ENCODE data around the gene PITPNB. TPM values are rescaled to one million over a fixed set of nuclear protein-coding genes. Genes with fewer than 3 reads are reported as not detected.

PITPNB gene
- total RNA-seq, 4 donors from 2014 or later = 12.1 to 18.7 (median 16.1) TPM

DNA sequence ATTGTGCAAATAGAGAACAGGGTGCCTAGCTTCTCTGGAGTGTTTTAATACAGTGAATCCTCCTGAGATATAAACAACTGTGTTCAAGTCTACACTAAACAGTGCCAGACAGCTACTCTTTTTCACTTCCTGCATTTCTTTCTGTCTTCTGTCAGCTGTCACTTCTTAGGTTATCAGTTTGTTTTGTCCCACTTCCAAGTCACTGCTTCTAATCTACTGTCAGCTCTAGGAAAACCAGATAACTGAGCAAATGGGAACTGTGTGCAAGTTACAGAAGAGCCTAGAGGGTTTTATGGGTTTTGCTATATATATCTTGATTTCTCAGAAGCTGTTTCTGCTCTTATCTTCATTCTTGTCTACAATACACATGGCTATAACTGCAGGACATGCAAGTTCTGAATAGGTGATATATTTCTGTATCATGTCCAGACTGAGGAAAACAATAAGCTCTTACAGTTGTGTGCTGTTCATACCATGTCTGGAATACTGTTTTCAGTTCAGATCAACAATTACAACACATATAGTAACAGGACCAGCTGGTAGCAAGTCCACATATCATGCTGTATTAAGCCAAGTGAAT, 5.8 kb downstream of the PITPNB start:
- no peak for TF ChIP-seq POLR2A (IDR thresholded peaks at IDR 0.05)
- TF ChIP-seq, protein P1, sequence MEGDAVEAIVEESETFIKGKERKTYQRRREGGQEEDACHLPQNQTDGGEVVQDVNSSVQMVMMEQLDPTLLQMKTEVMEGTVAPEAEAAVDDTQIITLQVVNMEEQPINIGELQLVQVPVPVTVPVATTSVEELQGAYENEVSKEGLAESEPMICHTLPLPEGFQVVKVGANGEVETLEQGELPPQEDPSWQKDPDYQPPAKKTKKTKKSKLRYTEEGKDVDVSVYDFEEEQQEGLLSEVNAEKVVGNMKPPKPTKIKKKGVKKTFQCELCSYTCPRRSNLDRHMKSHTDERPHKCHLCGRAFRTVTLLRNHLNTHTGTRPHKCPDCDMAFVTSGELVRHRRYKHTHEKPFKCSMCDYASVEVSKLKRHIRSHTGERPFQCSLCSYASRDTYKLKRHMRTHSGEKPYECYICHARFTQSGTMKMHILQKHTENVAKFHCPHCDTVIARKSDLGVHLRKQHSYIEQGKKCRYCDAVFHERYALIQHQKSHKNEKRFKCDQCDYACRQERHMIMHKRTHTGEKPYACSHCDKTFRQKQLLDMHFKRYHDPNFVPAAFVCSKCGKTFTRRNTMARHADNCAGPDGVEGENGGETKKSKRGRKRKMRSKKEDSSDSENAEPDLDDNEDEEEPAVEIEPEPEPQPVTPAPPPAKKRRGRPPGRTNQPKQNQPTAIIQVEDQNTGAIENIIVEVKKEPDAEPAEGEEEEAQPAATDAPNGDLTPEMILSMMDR (IDR thresholded peaks at IDR 0.05 in 4 of 5, conservative IDR thresholded peaks at IDR 0.05 in 1 of 5) = no peak
- peak overlapping the region; percentile 0 to 51 (median 26) for H3K27ac ChIP-seq
- in situ Hi-C loops (cut with MboI; ENCODE audit: low sequenced_read_pairs in 4 of 4) (no loop called here), intact Hi-C loops (cut with DNase I; ENCODE audit: low total_unique reads) (no loop called here)
- DNase-seq (no peak), ATAC-seq (no peak)
- H3K4me1 ChIP-seq = peaks cover 37 to 40% of the 10 kb centered on the region in 2 donors
- H3K27me3 ChIP-seq = no peaks in the 10 kb centered on the region
- peaks cover 0 to 24% of the 10 kb centered on the region in 2 donors for H3K36me3 ChIP-seq
- H3K9me3 ChIP-seq = no peaks in the 10 kb centered on the region
- no peak overlapping the region for H3K4me3 ChIP-seq

DNA sequence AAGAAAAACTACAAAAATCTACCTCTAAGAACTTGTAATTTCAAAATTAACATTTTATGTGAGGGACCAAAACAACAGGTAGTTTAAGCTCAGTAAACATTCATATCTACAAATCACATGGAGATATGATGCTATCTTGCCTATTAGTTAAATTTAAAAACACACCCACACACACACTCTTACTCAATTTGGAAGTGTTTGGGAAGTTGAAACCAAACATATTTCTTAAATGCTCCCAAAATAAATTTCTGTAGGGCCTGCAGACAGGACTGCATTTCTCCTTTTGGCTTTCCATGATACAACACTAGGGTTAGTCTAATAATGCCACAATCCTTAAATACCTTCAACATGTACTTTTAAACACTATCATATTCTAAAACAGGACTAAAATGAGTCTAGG, 7.0 kb downstream of the PITPNB start:
- no peak for ATAC-seq
- in situ Hi-C loops (cut with MboI; ENCODE audit: low sequenced_read_pairs in 4 of 4) = no loop called here

DNA sequence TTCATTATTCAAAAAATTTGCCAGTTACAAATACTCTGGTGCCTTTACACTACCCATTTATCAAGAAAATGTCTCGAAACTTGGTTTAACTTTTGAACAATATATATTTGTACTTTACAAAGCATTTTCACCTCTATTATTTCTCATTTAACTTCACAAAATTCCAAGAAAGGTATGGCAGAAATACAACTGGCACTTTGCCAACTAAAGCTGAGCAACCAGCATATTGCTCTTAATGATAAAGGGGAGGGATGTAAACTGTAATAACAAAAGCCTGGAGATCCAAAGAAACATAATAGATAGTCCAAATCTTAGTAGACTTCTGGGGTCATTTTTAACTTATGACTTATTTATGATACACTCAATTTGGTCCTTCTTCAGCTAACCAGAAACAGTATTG, 7.7 kb downstream of the PITPNB start:
- intact Hi-C loops (cut with DNase I; ENCODE audit: low total_unique reads) = no loop called here
- in situ Hi-C loops (cut with MboI; ENCODE audit: low sequenced_read_pairs in 4 of 4) = no loop called here
- Histone ChIP-seq H3K4me1 (peaks cover 21 to 26% of the 10 kb centered on the region in 2 donors), H3K27ac (no peak overlapping the region), H3K36me3 (peaks cover 0 to 31% of the 10 kb centered on the region in 2 donors), H3K27me3 (no peaks in the 10 kb centered on the region), H3K9me3 (no peaks in the 10 kb centered on the region), H3K4me3 (no peak overlapping the region)
- no peak for TF ChIP-seq POLR2A (IDR thresholded peaks at IDR 0.05)
- TF ChIP-seq, protein P1 (IDR thresholded peaks at IDR 0.05 in 4 of 5, conservative IDR thresholded peaks at IDR 0.05 in 1 of 5) = no peak
- ATAC-seq (no peak), DNase-seq (no peak)

More for the DNA sequence above, 7.0 kb downstream of the PITPNB start:
- Histone ChIP-seq H3K36me3 (peaks cover 0 to 31% of the 10 kb centered on the region in 2 donors), H3K27me3 (no peaks in the 10 kb centered on the region), H3K27ac (no peak overlapping the region), H3K4me3 (no peak overlapping the region), H3K9me3 (no peaks in the 10 kb centered on the region), H3K4me1 (peaks cover 26 to 28% of the 10 kb centered on the region in 2 donors)
- TF ChIP-seq, protein P1 (IDR thresholded peaks at IDR 0.05 in 4 of 5, conservative IDR thresholded peaks at IDR 0.05 in 1 of 5) = no peak
- DNase-seq = no peak
- intact Hi-C loops (cut with DNase I; ENCODE audit: low total_unique reads) = no loop called here

DNA sequence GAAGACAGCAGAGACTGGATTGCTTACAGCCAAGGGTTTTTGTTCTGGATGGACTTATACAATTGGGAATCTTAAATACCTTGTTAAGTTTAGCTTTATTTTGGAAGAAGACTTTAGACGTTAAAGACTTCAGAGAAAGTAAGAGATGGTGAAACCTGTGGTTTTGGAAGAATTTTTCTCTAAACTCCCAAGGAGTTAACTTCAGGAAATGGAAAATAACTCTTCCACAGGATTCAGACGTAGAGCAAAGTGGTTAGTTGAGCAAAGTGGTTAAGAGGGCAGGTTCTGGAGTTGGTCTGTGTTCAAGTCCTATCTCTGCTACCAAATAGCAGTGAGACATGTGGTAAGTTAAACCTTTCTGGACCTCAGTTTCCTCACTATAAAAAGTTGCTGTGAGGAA, 12.8 kb downstream of the PITPNB start:
- Histone ChIP-seq H3K4me3 (no peak overlapping the region), H3K4me1 (no peaks in the 10 kb centered on the region), H3K36me3 (peaks cover 0 to 38% of the 10 kb centered on the region in 2 donors), H3K27ac (no peak overlapping the region), H3K9me3 (no peaks in the 10 kb centered on the region), H3K27me3 (no peaks in the 10 kb centered on the region)
- DNase-seq (no peak), ATAC-seq (no peak)
- in situ Hi-C loops (cut with MboI; ENCODE audit: low sequenced_read_pairs in 4 of 4) = no loop called here
- TF ChIP-seq, protein P1 (IDR thresholded peaks at IDR 0.05 in 4 of 5, conservative IDR thresholded peaks at IDR 0.05 in 1 of 5) = no peak
- TF ChIP-seq POLR2A (IDR thresholded peaks at IDR 0.05) = no peak
- intact Hi-C loops (cut with DNase I; ENCODE audit: low total_unique reads) = no loop called here

DNA sequence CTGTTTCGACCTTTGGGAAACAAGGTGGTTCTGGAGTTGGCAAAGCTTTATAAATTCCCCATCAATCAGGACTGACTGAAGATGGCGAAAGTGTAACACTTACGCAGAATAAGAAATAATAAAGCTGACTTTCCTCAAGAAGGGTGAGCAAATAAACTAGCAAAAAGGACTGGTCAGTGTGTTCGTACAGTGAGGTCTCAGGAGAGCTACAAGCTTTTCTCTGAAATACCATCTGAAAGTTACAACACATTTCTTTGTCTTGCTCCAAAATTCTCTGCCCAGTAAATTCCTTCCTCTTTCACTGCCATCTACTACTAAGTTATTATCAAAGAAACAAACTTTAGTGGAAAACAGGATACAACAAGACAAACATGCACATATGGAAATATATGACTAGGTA, 13.4 kb downstream of the PITPNB start:
- no peak overlapping the region for H3K27ac ChIP-seq
- no peaks in the 10 kb centered on the region for H3K9me3 ChIP-seq
- H3K4me3 ChIP-seq = no peak overlapping the region
- ATAC-seq (peak in 1 of 2 donors; percentile 39), DNase-seq (no peak)
- TF ChIP-seq POLR2A (IDR thresholded peaks at IDR 0.05) = no peak
- TF ChIP-seq, protein P1 (IDR thresholded peaks at IDR 0.05 in 4 of 5, conservative IDR thresholded peaks at IDR 0.05 in 1 of 5) = no peak
- intact Hi-C loops (cut with DNase I; ENCODE audit: low total_unique reads) = no loop called here
- H3K27me3 ChIP-seq = no peaks in the 10 kb centered on the region
- in situ Hi-C loops (cut with MboI; ENCODE audit: low sequenced_read_pairs in 4 of 4) = no loop called here
- H3K36me3 ChIP-seq = peaks cover 0 to 33% of the 10 kb centered on the region in 2 donors
- H3K4me1 ChIP-seq = no peaks in the 10 kb centered on the region

Measured in gastrocnemius medialis (tissue), 4 donors.